Endothelial cell (in vitro differentiated cells): ENCODE data around the gene BPIFB1. TPM values are rescaled to one million over a fixed set of nuclear protein-coding genes. Genes with fewer than 3 reads are reported as not detected.

Source experiments
- DNase-seq: peaks from one replicate; pipeline ENCODE4 v3.0.0; 2021; ENCODE audit warnings: low spot score
- H3K27ac Mint-ChIP-seq: one replicate; pipeline ENCODE4 v1.8.0; 2021; ENCODE audit warnings: mixed read lengths, inconsistent platforms; ENCODE audit not compliant: unreplicated experiment
- H3K27me3 Mint-ChIP-seq: one replicate; pipeline ENCODE4 v1.8.0; 2021; ENCODE audit warnings: mild to moderate bottlenecking, moderate library complexity, mixed read lengths, inconsistent platforms; ENCODE audit not compliant: unreplicated experiment
- H3K36me3 Mint-ChIP-seq: one replicate; pipeline ENCODE4 v1.8.0; 2021; ENCODE audit warnings: mild to moderate bottlenecking, low read depth, mixed read lengths, inconsistent platforms; ENCODE audit not compliant: unreplicated experiment
- H3K4me1 Mint-ChIP-seq: one replicate; pipeline ENCODE4 v1.8.0; 2021; ENCODE audit warnings: mild to moderate bottlenecking, mixed read lengths, inconsistent platforms; ENCODE audit not compliant: unreplicated experiment
- H3K4me3 Mint-ChIP-seq: one replicate; pipeline ENCODE4 v1.8.0; 2021; ENCODE audit warnings: mild to moderate bottlenecking, mixed read lengths, inconsistent platforms; ENCODE audit not compliant: unreplicated experiment
- H3K9me3 Mint-ChIP-seq: one replicate; pipeline ENCODE4 v1.8.0; 2021; ENCODE audit warnings: mixed read lengths, inconsistent platforms; ENCODE audit not compliant: unreplicated experiment
- CTCF ChIP-seq: fragments of 200-600 bp; sonication (generic); IDR thresholded peaks from one replicate; pipeline ENCODE4 v1.5.0; 2021; ENCODE audit warnings: antibody characterized with exemption; ENCODE audit not compliant: unreplicated experiment
- total RNA-seq: library from RNA; stranded (reverse); fragmentation: NEBNext Ultra II Directional; extraction: Animal tissue kit (Norgen Biotek cat#: 25700); gene quantifications from one replicate; pipeline ENCODE4 v1.2.1, GENCODE V29; 2021; ENCODE audit not compliant: unreplicated experiment

The BPIFB1 gene
- total RNA-seq, 1 donor from 2014 or later = not detected

GRCh38 chr20:33308668-33309067 is 25.7 kb downstream of the BPIFB1 start:
- Mint-ChIP-seq H3K4me3 (peak overlapping the region; percentile 17), H3K27me3 (peaks cover 11% of the 10 kb centered on the region), H3K9me3 (no peaks in the 10 kb centered on the region), H3K4me1 (no peaks in the 10 kb centered on the region), H3K27ac (no peak overlapping the region), H3K36me3 (peaks cover 4% of the 10 kb centered on the region)
- no peak for TF ChIP-seq CTCF
- DNase-seq = no peak

- no peaks in the 10 kb centered on the region for H3K9me3 Mint-ChIP-seq
- no peak for DNase-seq
- H3K27ac Mint-ChIP-seq = no peak overlapping the region
- no peaks in the 10 kb centered on the region for H3K4me1 Mint-ChIP-seq
- peaks cover 4% of the 10 kb centered on the region for H3K36me3 Mint-ChIP-seq
- H3K4me3 Mint-ChIP-seq = no peak overlapping the region
- peaks cover 11% of the 10 kb centered on the region for H3K27me3 Mint-ChIP-seq
- TF ChIP-seq CTCF = no peak
These were observed 26.6 kb downstream of the BPIFB1 start for GRCh38 chr20:33309631-33310030.

- peaks cover 4% of the 10 kb centered on the region for H3K36me3 Mint-ChIP-seq
- no peak overlapping the region for H3K27ac Mint-ChIP-seq
- DNase-seq = no peak
- no peaks in the 10 kb centered on the region for H3K9me3 Mint-ChIP-seq
- H3K27me3 Mint-ChIP-seq = peaks cover 6% of the 10 kb centered on the region
- TF ChIP-seq CTCF = no peak
- H3K4me1 Mint-ChIP-seq = no peaks in the 10 kb centered on the region
- H3K4me3 Mint-ChIP-seq = no peak overlapping the region
These were observed 27.4 kb downstream of the BPIFB1 start for GRCh38 chr20:33310327-33310899.

GRCh38 chr20:33311011-33311410 is 28.0 kb downstream of the BPIFB1 start:
- DNase-seq = no peak
- no peak for TF ChIP-seq CTCF
- Mint-ChIP-seq H3K27me3 (peaks cover 6% of the 10 kb centered on the region), H3K4me3 (no peak overlapping the region), H3K27ac (no peak overlapping the region), H3K36me3 (peaks cover 4% of the 10 kb centered on the region), H3K9me3 (no peaks in the 10 kb centered on the region), H3K4me1 (no peaks in the 10 kb centered on the region)

GRCh38 chr20:33311996-33312395 is 29.0 kb downstream of the BPIFB1 start:
- H3K4me1 Mint-ChIP-seq = no peaks in the 10 kb centered on the region
- peaks cover 4% of the 10 kb centered on the region for H3K36me3 Mint-ChIP-seq
- no peak overlapping the region for H3K4me3 Mint-ChIP-seq
- H3K27me3 Mint-ChIP-seq = peaks cover 6% of the 10 kb centered on the region
- no peak for DNase-seq
- H3K9me3 Mint-ChIP-seq = no peaks in the 10 kb centered on the region
- H3K27ac Mint-ChIP-seq = no peak overlapping the region
- no peak for TF ChIP-seq CTCF
